Right hindlimb (tissue), 1 donor: Measurements from ENCODE around the gene DNAH1.

Experiments used
- DNase-seq: peaks from one replicate; pipeline ENCODE4 v3.0.0-alpha.2; 2018

Gene DNAH1

GRCh38 chr3:52291508-52292181 lies 24.5 kb upstream of the DNAH1 start:
- no peak for DNase-seq

DNA sequence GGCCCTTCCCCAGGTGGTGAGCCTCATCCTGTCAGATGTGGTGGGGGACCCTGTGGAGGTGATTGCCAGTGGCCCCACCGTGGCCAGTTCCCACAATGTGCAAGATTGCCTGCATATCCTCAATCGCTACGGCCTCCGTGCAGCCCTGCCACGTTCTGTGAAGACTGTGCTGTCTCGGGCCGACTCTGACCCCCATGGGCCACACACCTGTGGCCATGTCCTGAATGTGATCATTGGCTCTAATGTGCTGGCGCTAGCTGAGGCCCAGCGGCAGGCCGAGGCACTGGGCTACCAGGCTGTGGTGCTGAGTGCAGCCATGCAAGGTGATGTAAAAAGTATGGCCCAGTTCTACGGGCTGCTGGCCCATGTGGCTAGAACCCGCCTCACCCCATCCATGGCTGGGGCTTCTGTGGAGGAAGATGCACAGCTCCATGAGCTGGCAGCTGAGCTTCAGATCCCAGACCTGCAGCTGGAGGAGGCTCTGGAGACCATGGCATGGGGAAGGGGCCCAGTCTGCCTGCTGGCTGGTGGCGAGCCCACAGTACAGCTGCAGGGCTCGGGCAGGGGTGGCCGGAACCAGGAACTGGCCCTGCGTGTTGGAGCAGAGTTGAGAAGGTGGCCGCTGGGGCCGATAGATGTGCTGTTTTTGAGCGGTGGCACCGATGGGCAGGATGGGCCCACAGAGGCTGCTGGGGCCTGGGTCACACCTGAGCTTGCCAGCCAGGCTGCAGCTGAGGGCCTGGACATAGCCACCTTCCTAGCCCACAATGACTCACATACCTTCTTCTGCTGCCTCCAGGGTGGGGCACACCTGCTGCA lies 23.7 kb upstream of the DNAH1 start:
- no peak for DNase-seq

DNA sequence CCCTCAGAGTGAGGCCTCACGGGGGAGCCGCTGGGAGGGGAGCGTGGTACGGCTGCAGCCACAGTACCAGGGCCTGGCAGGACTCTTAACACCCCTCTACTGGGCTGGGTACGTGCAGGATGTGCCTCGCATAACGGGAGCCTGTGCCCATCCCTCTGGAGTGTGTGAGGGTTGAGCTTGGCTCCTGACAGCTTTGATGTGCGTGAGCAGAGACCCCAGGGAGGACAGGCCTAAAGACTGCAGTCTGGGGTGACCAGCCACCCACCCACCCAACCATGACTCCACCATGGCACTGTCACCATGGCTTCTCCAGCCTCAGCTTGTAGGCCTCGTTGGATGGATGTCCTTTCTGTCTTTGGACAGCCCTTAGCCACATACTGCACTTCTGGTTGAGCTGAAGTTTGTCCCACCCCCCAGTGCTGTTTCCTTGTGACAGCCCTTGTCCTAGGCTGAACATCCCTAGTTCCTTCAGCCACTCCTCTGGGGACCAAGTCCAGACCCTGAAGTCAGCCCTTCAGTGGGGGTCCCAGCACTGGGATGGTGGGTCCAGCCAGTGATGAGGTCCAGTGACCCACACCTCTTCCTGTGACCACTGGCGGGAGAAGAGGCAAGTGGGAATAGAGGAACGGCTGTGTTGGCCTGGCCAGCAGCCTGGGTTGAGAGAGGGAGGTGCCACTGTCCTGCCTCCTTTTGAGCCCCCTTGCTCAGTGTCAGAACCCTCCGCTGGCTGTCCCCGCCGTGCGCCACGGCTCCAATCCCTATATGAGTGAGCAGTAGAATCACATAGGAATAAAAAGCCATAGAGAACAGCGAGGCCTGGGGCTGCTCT lies 22.4 kb upstream of the DNAH1 start:
- no peak for DNase-seq

DNA sequence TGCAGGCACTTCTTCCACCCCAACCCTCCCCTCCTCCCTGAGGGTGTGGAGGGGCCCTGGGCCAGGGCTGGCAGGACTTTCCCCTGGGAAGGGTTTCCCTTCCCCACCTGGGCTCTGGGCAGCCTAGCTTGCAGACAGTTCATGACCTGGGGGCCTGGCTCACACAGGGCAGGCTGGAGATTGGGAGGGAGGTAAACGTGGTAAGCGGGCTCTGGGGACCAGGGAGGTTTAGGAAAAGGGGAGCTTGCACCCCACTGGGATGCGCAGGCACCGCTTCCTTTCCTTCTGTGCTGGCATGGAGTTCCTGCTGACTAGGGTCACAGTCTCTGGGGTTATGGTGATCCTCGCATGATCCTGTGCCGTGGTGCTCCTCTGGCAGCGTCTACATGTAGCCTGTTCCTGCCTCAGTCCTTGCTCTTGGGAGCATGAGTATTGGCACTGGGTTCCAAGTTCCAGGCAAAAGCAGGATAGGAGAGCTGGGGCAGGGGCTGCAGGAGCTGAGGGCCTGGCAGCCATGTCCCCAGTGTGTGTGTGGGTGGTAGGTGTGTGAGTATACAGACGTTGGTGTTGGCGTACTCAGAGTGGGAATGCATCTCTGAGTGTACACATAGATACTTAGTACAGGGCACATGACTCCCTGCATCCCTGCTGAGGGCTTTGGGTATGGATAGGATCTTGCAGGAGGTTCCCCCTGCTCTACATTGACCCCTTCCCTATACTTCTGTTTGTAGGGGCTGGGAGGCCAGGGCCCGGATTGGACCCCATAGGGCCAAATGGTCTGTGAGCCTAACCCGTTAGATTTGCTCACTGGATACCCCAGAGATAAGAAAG lies 21.6 kb upstream of the DNAH1 start:
- no peak for DNase-seq

DNA sequence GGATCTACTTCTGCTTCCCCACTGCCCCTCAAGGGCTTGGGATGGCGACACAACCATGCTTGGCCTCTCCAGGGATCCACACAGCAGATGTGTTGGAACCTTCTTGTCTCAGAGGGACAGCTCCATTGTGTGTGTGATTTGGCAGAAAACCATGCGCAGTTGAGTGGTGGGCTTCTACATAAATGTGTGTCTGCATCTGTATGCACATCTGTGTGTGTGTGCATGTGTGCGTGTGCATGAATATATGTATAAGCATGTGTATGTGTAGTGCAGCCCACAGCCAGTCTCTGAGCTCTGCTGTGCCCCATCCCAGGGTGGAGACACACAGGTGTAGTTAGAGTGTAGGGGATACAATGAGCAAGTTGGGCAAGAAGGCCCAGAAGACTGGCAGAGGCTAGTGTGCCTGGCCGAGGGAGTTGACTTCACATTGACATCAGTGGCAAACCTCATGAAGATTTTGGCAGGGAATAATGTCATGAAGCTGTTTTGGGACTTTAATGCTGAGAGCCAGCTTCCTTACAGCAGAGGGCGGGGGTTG lies 20.4 kb upstream of the DNAH1 start:
- DNase-seq, result no peak

GRCh38 chr3:52297242-52298148 lies 18.6 kb upstream of the DNAH1 start:
- DNase-seq, result no peak

GRCh38 chr3:52298149-52299098 lies 17.7 kb upstream of the DNAH1 start:
- DNase-seq, result no peak

DNA sequence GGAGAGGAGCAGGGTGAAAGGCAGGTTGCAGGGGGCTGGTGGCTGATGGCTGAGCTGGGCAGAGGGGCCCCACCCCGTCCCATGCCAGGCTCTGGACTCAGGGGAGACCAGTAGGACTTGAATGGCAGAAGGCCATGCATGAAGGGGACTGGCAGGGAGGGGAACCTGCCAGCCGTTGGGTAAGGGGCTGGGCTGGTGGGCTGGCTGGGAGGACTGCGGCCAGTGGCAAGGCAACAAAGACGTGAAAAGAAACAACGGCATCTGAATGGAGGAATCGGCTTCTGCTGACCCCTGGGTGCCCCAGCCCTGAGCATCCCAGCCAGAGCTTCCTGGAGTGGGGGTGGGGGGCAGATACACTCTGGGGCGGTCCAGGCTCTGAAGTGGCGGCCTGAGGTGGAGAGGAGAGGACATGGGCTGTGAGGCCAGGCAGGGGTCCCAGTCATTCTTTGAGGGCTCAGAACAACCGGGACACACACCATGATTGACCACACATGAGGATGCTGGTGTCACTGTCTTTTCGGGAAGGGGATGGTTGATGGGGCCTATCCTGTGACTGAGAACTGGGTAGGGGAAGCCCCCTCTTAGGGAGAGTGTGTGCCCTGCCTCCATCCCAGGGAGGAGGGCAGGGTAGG lies 16.8 kb upstream of the DNAH1 start:
- DNase-seq, result no peak

GRCh38 chr3:52299879-52300611 lies 16.1 kb upstream of the DNAH1 start:
- no peak for DNase-seq

DNA sequence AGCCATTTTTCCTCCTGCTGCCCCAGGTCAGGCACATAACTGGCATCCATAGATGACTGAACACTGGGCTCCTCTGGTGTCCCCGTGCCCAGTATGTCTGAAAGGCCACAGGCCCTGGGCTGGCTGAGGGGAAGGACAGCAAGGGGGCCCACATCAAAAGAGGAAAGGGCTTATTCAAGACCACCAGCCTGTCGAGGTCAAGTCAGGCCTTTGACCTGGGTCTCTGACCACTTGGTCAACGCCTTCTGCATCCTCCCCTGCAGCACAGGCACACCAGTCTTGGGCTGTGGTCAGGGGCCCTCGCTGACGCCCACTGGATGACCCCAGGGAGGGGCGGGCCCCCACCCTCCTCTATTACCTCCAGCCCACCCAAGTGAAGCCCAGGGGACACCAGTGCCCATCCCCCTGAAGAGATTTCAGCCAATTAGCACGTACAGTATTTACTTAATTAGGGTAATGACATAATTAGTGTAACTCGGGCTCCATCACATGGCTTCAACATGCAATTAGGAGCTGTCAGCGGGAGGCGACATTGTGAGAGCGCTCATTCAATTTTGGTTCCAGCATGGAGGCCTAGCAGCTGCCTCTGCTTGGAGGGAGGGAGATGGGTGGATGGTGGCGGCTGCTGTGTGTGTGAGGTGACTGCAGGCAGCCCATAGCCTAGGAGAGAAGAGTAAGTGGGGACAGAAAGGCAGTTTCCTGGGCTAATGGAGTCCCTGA lies 13.5 kb upstream of the DNAH1 start:
- DNase-seq, result no peak

DNA sequence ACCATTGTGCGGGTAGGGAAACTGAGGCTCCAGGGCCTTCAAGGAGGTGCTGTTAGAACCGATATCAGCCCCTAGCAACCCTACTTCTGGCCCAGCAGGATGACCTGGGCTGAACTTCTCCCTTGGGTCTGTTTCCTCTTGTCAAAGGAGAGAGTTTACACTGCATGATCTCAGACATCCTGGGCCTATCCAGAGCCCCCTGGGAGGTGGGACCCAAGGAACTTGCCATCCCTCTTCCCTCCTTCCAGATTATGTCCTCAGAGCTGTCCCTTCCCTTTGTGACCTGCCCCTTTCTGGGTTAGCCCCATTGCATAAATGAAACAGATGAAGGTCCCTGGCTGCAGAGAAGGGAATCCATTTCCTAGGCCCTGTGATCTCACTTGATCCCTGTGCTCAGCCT lies 12.3 kb upstream of the DNAH1 start:
- DNase-seq, result no peak

DNA sequence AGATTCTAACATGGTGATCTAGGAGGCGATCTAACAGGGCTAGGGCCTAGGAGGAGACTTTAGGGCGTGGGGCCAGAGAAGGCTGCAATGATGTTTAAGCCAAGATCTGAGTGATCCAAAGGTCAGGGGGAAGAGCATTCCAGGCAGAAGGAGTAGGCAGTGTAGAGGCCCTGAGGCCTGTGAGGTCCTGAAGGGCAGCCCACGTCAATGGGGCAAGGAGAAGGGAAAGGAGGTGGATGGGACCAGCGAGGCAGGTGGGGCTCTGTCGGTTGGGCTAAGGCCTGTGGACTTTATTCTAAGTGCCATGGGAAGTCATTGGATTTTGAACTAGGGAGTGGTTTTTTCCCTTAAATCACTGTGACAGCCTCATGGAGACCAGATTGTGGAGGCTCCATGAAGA lies 10.2 kb upstream of the DNAH1 start:
- no peak for DNase-seq

GRCh38 chr3:52306978-52307377 lies 9.1 kb upstream of the DNAH1 start:
- no peak for DNase-seq

DNA sequence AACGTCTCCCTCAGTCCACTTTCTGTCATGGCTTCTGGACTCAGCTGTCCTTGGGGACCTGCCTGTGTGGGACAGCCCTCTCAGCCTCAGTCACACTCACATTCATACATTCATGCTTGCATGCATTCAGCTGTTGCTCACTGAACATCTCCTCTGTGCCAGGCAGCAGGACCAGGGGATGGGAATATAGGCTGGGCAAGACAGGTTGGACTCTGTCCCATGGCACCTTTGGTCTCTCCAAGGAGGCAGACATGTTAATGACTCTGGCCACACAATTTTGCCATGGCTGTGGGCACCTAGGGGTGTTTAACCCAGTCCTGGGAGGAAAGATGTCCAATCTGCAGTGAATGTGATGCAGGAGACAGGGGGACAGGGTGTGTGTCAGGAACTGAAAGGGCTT lies 7.8 kb upstream of the DNAH1 start:
- no peak for DNase-seq

DNA sequence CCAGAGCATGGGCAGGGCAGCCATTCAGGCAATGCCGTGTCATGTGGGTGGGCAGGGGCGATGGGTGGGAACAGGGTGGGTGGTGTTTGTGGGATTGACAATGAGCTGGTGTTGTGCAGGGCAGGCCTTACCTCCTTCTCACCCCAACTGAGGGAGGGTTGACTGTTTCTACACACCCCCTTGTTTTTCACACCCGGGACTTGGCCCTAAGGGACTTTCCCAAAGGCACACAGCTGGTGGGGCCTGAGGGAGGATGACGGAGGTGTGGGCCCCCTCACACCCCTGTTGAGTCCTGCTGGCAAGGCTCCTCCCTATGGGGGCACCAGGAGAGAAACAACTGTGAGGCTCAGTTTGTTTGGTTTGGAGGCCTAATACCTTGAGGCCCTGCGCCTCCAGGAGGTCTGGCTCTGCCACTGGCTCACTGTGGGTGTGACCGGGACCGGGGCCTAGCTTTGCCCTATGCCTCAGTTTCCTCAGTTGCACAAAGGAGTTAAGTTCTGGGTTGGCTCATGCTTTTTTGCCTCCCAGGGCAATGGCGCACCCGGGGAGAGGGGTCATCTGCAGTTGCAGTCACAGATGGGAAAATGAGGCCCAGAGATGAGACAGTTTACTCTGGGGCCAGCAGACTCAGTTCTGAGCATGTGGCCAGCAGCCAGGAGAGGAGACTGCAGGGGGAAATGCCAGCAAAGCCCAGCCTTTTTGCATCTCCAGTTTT lies 5.1 kb upstream of the DNAH1 start:
- no peak for DNase-seq

GRCh38 chr3:52311576-52312119 lies 4.5 kb upstream of the DNAH1 start:
- DNase-seq, result no peak

- no peak for DNase-seq
These were observed 2.8 kb upstream of the DNAH1 start for GRCh38 chr3:52313188-52313773.
